Adrenal gland (tissue), 12 donors: ENCODE data around the gene ANKS1B. TPM values are rescaled to one million over a fixed set of nuclear protein-coding genes. Genes with fewer than 3 reads are reported as not detected.

Experiments
- DNase-seq, 7 donors: peaks; one replicate each; pipeline ENCODE4 v3.0.0-alpha.2; 2019 to 2020
- H3K27ac ChIP-seq, 5 donors: fragments of 200-600 bp; sonication (generic) in 4 of 5; 1 replicate in 3 of 5; 2 replicates in 2 of 5; pipeline versions ENCODE4 v1.5.1 to v1.8.0; 2016 to 2020; ENCODE audit warnings: mild to moderate bottlenecking in 1 of 5
- H3K27me3 ChIP-seq: fragments of 200-600 bp; 2 replicates; pipeline ENCODE4 v1.8.0; 2021
- H3K36me3 ChIP-seq, 2 donors: fragments of 200-600 bp; replicated peaks in 1 of 2; 1 replicate in 1 of 2; 2 replicates in 1 of 2; pipeline versions ENCODE4 v1.5.1 to v1.8.0; 2018 to 2022
- H3K4me1 ChIP-seq, 2 donors: fragments of 200-600 bp; replicated peaks in 1 of 2; 1 replicate in 1 of 2; 2 replicates in 1 of 2; pipeline versions ENCODE4 v1.5.1 to v1.8.0; 2018 to 2021
- H3K4me3 ChIP-seq, 4 donors: fragments of 200-600 bp; sonication (generic) in 3 of 4; one replicate each; pipeline ENCODE4 v1.5.1; 2016 to 2018
- H3K9me3 ChIP-seq, 3 donors: fragments of 200-600 bp; sonication (generic) in 1 of 3; replicated peaks in 1 of 3; 1 replicate in 2 of 3; 2 replicates in 1 of 3; pipeline versions ENCODE4 v1.5.1 to v1.8.0; 2016 to 2021
- POLR2A ChIP-seq, 2 donors: fragments of 450-650 bp; IDR thresholded peaks; one replicate each; pipeline ENCODE4 v1.6.1; 2017; ENCODE audit warnings: antibody characterized with exemption in 2 of 2, mild to moderate bottlenecking in 2 of 2, moderate library complexity in 1 of 2
- WGBS, 4 donors: extraction: QIAGEN DNeasy Blood & Tissue Kit in 2 of 4; methylation state at CpG; one replicate each; pipeline versions ENCODE4 v1.1.5 to v1.1.7; 2013 to 2017; 5-methylcytosine and 5-hydroxymethylcytosine counted together
- intact Hi-C, 2 donors: fragments of 100-400 bp; cut with DNase I; formaldehyde crosslinking; loops; one replicate each; pipeline versions ENCODE4 v1.14.1 to v1.15.0; 2022 to 2023
- polyA plus RNA-seq, 3 donors: library from polyadenylated mRNA; stranded (reverse); fragments of 200-250 nt in 2 of 3; fragments of 350-450 nt in 1 of 3; fragmentation: Illumina TruSeq in 1 of 3; extraction: RNeasy Lipid Tissue Mini Kit (QIAGEN cat#74804) in 1 of 3; gene quantifications; one replicate each; pipeline ENCODE4 v1.2.3, GENCODE V29; 2013 to 2014
- total RNA-seq, 9 donors: library from RNA; depleted of rRNA in 4 of 9; stranded (reverse); fragments of >200 nt in 4 of 9; fragments of 120-200 nt in 1 of 9; fragmentation: NEBNext Ultra II Directional in 1 of 9; extraction: Animal tissue kit (Norgen Biotek cat#: 25700) in 1 of 9; gene quantifications; one replicate each; pipeline versions ENCODE4 v1.1.0 to v1.2.4, GENCODE V29; 2013 to 2023
- TF ChIP-seq, protein P1 (sequence below), 6 experiments: fragments of 450-650 bp in 4 of 6; fragments of 200-600 bp in 2 of 6; sonication (generic) in 1 of 6; IDR thresholded peaks; 1 replicate in 5 of 6; 2 replicates in 1 of 6; pipeline versions ENCODE4 v1.5.1 to v1.8.0; 2016 to 2021; ENCODE audit warnings: antibody characterized with exemption in 6 of 6, mild to moderate bottlenecking in 2 of 6, moderate library complexity in 1 of 6
- donor health status: healthy with polysubstance abuse.
- donor health status: Bipolar disorder and iron deficiency.
- donor health status: DM: yes; HTN: yes; CAD: no.
- donor health status: DM: no; HTN: no; CAD: no.
- donor health status: DM: no; HTN: no; CAD: no.
- donor health status: DM: yes; HTN: yes; CAD: no.

The ANKS1B gene
- total and polyA plus RNA-seq, 12 donors, result 1.3 to 28.1 (median 8.0) TPM

DNA sequence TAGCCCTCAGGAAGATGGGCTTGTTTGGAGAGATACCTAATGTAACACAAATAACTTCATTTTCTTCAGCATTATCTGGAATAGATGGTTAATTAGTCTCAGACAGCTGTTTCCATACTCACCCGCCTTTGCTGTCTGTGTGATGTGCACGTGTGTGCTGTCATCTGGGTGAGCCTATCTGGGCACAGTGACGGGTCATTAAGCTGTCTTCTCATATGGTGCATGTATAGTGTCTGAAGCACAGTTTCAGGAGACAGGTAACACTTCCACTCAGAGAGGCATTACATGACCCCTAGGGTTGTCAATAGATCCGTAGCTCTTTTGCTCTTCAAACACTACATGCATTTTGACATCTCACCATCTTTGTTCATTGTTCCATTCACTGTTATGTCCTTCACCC, 846.3 kb downstream of the ANKS1B start:
- Histone ChIP-seq H3K9me3 (no peaks in the 10 kb centered on the region), H3K27ac (no peak overlapping the region), H3K4me1 (no peaks in the 10 kb centered on the region), H3K27me3 (no peaks in the 10 kb centered on the region), H3K36me3 (no peaks in the 10 kb centered on the region), H3K4me3 (no peak overlapping the region)
- WGBS, 4 donors, result 83 to 95% (median 89%) methylated on average over 4 of the region's 4 CpGs
- intact Hi-C loops, result no loop called here
- DNase-seq, result no peak
- no peak for TF ChIP-seq POLR2A (IDR thresholded peaks at IDR 0.05)
- TF ChIP-seq, protein P1, sequence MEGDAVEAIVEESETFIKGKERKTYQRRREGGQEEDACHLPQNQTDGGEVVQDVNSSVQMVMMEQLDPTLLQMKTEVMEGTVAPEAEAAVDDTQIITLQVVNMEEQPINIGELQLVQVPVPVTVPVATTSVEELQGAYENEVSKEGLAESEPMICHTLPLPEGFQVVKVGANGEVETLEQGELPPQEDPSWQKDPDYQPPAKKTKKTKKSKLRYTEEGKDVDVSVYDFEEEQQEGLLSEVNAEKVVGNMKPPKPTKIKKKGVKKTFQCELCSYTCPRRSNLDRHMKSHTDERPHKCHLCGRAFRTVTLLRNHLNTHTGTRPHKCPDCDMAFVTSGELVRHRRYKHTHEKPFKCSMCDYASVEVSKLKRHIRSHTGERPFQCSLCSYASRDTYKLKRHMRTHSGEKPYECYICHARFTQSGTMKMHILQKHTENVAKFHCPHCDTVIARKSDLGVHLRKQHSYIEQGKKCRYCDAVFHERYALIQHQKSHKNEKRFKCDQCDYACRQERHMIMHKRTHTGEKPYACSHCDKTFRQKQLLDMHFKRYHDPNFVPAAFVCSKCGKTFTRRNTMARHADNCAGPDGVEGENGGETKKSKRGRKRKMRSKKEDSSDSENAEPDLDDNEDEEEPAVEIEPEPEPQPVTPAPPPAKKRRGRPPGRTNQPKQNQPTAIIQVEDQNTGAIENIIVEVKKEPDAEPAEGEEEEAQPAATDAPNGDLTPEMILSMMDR (IDR thresholded peaks at IDR 0.05), result no peak

DNA sequence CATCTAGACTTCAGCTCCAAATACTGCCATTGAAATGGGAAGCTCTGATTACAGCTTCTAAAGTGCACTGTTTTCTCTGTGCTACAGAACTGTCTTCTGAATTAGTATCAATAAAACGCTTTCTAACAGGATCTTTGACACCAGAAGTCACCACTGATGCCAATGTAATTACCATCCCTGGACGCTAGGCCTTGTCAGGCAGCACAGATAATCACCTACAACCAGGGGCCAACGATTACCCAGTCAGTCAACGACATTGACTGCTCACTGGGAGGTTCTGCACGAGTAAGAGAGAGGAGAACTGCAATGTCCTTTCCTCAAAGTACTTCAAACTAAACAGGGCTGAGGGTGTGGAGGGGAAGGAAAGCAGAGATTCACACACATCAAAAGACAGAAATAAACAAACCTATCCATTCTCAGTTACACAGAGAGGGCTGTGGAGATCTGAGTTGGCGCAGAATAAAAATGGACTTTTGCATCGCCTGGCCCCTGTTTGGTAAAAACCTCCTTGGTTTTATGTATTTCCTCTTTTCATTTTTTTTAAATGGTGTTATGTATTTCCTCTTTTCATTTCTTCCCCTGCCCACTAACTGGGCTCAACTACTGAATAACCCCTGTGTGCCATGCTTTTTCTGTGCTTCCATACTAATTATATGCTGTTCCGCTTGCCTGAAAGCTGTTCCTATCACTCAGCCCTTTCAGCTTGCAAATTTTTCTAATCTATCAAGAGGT, 847.4 kb downstream of the ANKS1B start:
- Histone ChIP-seq H3K4me1 (no peaks in the 10 kb centered on the region), H3K4me3 (no peak overlapping the region), H3K27me3 (no peaks in the 10 kb centered on the region), H3K9me3 (no peaks in the 10 kb centered on the region), H3K36me3 (no peaks in the 10 kb centered on the region), H3K27ac (peak overlapping the region in 1 of 5 donors; percentile 45)
- TF ChIP-seq, protein P1 (IDR thresholded peaks at IDR 0.05), result no peak
- WGBS, 4 donors, result 62 to 72% (median 64%) methylated on average over 8 of the region's 8 CpGs
- intact Hi-C loops, result no loop called here
- no peak for DNase-seq

DNA sequence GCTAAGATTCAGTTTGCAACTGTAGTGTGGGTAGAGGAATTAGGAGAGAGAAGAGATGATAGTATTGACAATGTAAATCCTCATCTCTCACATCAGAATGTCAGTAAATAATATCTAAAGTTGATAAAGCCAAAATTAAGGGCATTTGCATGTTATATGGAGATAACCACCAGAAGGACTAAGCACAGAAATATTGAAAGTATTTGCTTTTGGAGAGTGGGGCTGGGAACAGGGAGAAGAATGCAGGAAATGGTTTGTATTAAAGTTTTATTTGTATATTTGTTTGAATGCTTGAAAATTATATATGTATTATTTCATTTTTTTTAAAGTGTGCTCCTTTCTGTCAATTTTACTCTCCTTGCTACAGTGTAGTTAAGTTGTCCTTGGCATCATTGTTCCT, 848.2 kb downstream of the ANKS1B start:
- intact Hi-C loops, result no loop called here

DNA sequence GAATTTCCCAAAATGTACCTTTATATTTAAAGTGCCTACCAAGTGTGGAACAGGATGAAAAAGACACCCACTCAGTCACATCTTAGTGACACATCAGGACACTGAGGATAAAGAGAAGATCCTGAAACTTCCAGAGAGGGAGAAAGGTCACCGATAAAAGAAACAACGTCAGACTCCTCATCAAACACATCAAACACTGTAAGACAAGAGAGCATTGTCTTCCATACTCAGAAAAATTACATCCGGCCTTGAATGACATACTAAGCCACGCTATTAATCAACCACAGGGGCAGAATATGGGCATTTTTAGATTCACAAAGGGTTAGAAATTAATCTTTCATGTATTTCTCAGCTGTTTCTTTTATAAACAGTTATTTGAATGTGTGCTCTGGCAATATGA, 849.4 kb downstream of the ANKS1B start:
- intact Hi-C loops, result no loop called here
- H3K27me3 ChIP-seq, result no peaks in the 10 kb centered on the region
- 49 to 68% (median 67%) methylated on average over 4 of the region's 4 CpGs for WGBS, 4 donors

More for the DNA sequence above, 848.2 kb downstream of the ANKS1B start:
- Histone ChIP-seq H3K4me1 (no peaks in the 10 kb centered on the region), H3K9me3 (no peaks in the 10 kb centered on the region), H3K4me3 (no peak overlapping the region), H3K27ac (no peak overlapping the region), H3K27me3 (no peaks in the 10 kb centered on the region), H3K36me3 (no peaks in the 10 kb centered on the region)
- TF ChIP-seq, protein P1 (IDR thresholded peaks at IDR 0.05), result no peak
- TF ChIP-seq POLR2A (IDR thresholded peaks at IDR 0.05), result no peak
- DNase-seq, result no peak

More for the DNA sequence above, 849.4 kb downstream of the ANKS1B start:
- no peaks in the 10 kb centered on the region for H3K36me3 ChIP-seq
- no peaks in the 10 kb centered on the region for H3K9me3 ChIP-seq
- no peak overlapping the region for H3K4me3 ChIP-seq
- H3K27ac ChIP-seq, result no peak overlapping the region
- no peaks in the 10 kb centered on the region for H3K4me1 ChIP-seq
- TF ChIP-seq, protein P1 (IDR thresholded peaks at IDR 0.05), result no peak
- no peak for TF ChIP-seq POLR2A (IDR thresholded peaks at IDR 0.05)
- DNase-seq, result no peak
